Superior temporal gyrus (tissue), 1 donor: ENCODE data around the gene EPS8L1.

Experiments used
- DNase-seq: peaks from one replicate; pipeline ENCODE4 v3.0.0-alpha.2; 2016; ENCODE audit errors: extremely low spot score

The EPS8L1 gene

GRCh38 chr19:55115446-55116065 lies 39.9 kb downstream of the EPS8L1 start:
- no peak for DNase-seq

GRCh38 chr19:55116232-55116858 lies 40.7 kb downstream of the EPS8L1 start:
- DNase-seq, result peak; percentile 71

GRCh38 chr19:55116859-55117662 lies 41.4 kb downstream of the EPS8L1 start, which contains the start of gene PPP1R12C:
PPP1R12C (minus strand) TSS chr19:55117637; CDS start chr19:55117543, 94 bp downstream.
- no peak for DNase-seq

GRCh38 chr19:55117663-55118391 lies 42.2 kb downstream of the EPS8L1 start:
- DNase-seq, result peak; percentile 99

- peak; percentile 81 for DNase-seq
These were observed 42.8 kb downstream of the EPS8L1 start for GRCh38 chr19:55118401-55118991.

- DNase-seq, result no peak
These were observed 43.4 kb downstream of the EPS8L1 start for GRCh38 chr19:55119053-55119452.

- DNase-seq, result no peak
These were observed 55.8 kb downstream of the EPS8L1 start for GRCh38 chr19:55131421-55131820.

GRCh38 chr19:55132453-55133129 lies 56.9 kb downstream of the EPS8L1 start:
- no peak for DNase-seq

GRCh38 chr19:55133639-55134444 lies 58.2 kb downstream of the EPS8L1 start:
- DNase-seq, result no peak

GRCh38 chr19:55134736-55135135 lies 59.1 kb downstream of the EPS8L1 start:
- no peak for DNase-seq

GRCh38 chr19:55136399-55137102 lies 60.9 kb downstream of the EPS8L1 start:
- DNase-seq, result no peak
